Right renal pelvis (tissue), 4 donors: Measurements from ENCODE around the gene OSBPL10. TPM values are rescaled to one million over a fixed set of nuclear protein-coding genes. Genes with fewer than 3 reads are reported as not detected.
"Not testable (repeated sequence)": the region's sequence is repeated elsewhere in the genome, so short reads cannot be mapped to it uniquely, and the experiment has no call there.

Experiments used
- DNase-seq, 4 donors: peaks; one replicate each; pipeline ENCODE4 v3.0.0-alpha.2; 2013; ENCODE audit warnings: low read depth in 4 of 4, low spot score in 3 of 4, missing footprints in 1 of 4
- polyA plus RNA-seq, 4 donors: library from polyadenylated mRNA; unstranded; fragments of 120-200 nt; gene quantifications; one replicate each; pipeline ENCODE4 v1.2.1, GENCODE V29; 2013; ENCODE audit not compliant: insufficient read length in 4 of 4

OSBPL10 gene
- polyA plus RNA-seq, 4 donors: 20.0 to 21.8 (median 20.8) TPM

DNA sequence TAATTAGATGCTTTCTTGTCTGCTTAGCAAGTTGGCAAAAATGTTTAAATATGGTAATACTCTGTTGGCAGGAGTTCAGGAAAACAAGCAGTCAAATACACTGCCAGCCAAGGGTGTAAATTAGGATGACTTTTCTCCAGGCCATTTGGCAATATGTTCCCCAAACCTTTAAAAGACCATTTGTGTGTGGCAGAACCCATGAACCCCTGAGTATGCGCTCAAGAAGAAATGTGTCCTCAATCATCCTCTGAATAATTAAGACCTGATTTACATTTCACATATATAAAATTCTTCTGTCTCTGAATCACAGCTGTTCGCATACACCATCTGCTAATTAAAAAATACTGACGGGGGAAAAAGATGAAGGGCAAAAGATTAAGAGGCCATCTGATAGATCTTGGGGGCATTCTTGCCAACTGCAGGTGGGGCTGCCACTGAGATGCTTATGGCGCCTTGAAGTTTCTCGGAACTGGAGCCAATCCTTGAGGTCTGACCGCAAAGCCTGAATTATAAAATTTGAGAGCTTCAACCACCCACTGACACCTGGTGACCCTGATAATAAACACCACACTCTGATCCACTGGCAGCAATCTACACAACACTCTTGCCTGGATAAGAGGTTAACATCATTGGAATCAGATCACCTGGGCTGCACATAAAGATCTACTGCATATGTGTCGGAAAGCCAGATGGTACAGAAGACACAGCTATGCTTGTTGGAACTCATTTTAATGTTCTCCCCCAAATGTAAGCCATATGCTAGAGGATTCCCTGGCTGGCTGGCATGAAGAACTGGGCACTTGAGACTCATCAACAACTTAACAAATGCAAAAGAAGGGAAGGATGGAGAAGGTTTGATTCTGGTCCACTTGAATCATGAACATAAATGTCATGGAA, 190.6 kb downstream of the OSBPL10 start:
- DNase-seq: no peak

DNA sequence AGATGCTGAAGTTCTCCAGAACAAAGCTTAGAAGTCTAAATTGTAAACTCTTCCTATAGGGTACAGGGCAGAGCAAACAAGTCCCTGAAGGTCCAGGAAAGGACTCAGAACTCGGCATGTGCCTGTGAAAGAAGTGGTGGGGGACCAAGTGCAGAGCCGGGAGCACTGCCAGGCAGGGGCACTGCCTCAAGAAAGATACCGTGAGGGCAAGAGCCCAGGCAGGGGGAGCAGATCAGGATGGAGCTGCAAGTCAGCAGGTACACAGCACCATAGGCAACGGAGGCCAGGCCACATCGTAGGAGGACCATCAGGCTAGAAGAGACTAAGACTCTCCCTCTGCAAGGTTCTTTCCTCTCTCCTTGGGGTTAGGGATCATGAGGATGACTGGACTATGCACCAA, 191.6 kb downstream of the OSBPL10 start:
- no peak for DNase-seq

DNA sequence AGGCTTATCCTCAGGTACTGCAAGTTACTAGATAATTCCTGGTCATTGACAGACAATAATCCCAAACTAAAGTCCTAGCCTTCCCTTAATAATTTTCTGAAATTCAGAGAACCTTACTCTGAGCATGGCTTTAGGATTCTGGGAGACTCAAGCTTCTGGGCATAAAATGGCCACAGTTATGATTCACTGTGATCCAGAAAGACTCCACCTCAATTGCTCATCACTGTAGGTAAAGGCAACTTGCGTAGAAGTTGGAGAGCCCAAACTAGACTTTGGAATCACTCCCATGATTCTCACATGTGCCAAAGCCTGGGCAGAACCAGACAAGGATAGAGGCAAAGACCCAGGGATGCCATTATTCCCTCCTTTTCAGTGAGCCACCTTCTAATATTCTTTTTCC, 195.3 kb downstream of the OSBPL10 start:
- no peak for DNase-seq

DNA sequence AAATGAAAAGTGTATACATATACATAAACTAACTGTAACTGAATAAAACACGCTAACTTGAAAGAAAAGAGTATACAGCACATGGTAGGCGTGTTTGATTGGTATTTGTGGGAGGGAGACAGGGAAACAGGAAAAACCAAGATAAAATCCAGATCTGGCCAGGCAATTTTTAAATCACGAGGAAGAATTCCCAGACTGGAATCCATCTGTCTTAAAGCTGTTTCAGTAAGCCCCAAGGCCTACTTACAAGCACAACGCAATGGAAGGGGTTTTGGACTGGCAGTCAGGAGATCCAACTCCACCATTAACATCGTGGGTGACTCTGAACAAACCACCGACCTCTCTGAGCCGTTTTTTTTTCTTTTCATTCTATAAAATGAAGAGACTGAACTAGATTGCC, 195.8 kb downstream of the OSBPL10 start:
- no peak for DNase-seq

DNA sequence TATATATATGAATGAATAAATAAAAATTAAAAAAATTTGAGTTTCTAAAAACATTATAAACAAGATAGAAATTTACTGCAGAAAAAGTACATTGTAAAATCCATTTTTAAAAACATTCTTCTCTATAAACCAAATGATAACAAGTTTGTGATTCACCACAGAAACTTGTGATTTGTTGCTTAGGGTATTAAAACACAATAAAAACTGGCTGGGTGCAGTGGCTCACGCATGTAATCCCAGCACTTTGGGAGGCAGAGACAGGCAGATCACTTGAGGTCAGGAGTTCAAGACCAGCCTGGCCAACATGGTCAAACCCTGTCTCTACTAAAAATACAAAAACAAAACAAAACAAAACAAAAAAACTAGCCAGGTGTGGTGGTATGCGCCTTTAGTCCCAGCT, 197.2 kb downstream of the OSBPL10 start:
- not testable (repeated sequence) for DNase-seq

DNA sequence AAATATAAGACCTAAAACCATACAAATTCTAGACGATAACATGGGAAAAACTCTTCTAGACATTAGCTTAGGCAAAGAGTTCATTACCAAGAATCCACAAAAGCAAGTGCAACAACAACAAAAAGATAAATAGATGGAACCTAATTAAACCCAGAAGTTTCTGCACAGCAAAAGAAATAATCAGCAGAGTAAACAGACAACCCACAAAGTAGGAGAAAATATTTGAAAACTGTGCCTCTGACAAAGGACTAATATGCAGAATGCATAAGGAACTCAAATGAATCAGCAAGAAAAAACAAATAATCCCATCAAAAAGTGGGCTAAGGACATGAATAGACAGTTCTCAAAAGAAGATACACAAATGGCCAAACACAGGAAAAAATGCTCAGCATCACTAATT, 198.8 kb downstream of the OSBPL10 start:
- not testable (repeated sequence) for DNase-seq

DNA sequence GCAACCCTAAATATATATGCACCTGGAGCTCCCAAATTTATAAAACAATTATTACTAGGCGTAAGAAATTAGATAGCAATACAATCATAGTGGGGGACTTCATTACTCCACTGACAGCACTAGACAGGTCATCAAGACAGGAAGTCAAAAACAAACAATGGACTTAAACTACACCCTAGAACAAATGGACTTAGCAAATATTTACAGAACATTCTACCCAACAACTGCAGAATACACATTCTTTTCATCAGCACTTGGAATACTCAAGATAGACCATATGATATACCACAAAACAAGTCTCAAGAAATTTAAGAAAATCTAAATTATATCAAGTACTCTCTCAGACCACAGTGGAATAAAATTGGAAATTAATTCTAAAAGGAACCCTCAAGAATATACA, 201.5 kb downstream of the OSBPL10 start:
- no peak for DNase-seq

DNA sequence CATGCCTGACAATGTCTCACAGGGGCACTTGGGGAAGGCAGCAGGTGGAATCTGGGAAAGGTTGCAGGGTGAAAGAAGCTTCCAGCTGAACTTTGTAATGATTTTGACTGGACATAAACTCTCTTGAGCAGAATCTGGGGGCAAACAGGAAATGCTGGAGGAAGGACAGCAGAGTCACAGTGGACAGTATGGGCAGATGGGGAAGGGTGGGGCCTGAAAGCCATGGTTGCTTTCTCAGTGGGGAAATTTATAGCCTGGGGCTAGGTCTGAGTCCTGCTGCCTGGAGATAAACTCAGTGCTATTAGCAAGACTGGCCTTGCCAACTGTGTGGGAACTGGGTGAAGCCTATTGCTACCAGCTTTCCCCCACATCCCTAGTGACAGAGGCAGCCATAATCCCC, 203.2 kb downstream of the OSBPL10 start:
- no peak for DNase-seq

DNA sequence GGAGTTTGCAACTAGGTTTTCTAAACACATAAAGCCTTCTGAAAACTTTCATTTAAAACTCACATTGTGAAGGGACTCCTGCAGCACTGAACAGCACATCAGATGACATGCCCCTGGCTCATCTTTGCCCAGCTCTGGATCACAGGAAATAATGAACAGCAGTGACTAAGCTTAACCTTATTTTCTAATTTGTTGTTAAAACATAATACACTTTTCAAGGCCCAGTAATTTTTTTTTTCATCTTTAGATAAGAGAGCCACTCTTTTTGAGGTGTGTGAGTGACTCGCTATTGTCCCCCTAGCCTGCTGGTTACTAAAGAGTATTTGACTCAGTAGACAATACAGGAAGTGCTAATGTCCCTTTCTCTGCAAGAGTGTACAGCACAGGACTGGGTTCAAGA, 204.0 kb downstream of the OSBPL10 start:
- DNase-seq: no peak

DNA sequence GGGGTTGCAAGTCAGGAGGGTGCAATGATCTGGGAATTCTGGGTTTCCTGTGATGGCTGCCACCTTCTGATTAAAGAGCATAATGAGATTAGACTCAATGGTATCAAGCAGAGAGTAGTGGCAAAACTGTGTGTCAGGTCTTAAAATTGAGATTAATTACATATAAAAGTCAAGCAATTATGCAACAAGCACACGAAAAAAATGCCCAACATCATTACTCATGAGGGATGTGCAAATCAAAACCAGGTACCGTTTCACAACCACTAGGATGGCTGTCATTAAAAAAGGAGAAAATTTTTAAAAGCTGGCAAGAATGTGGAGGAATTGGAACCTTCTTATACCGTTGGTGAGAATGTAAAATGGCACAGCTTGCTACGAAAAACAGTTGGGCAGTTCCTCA, 205.0 kb downstream of the OSBPL10 start:
- DNase-seq: no peak

DNA sequence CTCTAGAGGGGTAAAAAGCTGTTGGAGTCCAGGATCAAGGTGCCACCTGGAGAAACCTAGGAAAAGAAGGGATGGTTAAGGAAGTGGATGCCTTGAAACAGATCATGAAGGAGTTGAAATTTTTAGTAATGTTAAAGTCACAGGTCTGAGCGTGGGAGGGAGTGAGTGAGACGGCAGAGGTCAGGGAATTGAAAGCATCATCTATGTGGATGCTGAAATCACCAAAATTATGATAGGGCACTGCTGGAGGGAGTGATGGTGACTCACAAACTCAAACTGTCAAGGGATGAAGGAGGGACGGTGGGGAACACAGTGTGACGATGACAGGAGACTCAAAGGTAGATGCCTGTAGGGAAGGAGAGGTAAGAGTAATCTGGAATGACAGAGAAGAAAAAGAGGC, 205.7 kb downstream of the OSBPL10 start:
- no peak for DNase-seq

DNA sequence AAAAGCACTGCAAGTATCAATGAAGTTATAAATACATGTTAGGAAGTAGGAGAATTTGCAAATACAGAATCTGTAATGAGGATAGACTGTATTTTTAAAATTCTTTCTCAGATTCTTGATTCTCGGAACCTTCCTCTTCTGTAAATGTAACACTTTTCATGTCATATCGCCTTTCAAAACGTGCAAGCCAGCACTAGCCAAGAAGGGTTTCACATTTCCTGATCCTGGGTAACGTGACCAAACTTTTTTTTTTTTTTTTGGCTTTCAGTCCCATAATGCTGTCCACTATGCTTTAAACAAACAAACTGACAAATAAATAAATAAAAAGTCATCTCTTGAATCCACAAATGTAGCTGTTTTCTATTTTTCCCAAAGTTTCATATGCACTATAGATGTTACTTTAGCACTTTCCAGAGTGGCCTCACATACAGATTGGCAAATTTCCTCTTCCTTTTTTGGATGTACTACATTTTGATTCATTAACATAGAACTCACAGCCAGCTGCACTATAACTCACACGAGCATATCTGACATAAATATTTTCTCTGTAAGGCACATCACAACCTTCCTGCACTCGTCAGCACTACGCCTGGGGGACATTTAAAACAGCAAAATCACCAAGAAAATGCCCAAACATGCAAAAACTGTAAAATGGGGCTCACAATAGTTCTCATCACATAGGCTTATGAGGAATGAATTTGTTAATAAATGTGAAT, 208.1 kb downstream of the OSBPL10 start:
- DNase-seq: no peak

DNA sequence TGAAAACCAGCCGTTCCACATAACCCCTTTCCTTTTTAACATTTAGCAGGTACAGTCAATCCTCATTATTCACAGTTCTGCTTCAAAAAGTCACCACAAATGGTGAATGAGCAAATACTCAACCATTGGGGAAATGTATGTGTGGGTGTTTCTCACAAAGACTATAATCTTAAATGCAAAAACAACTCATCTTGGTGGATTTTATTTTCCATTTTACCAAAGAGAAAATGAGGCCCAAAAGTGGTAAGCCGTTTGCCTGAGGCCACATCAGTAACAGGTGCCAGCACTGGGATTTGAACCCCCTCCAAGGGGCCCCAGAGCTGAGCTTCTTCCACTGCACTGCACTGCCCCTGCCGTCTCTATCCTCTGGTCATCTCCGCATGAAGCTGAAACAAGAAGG, 208.8 kb downstream of the OSBPL10 start:
- no peak for DNase-seq

DNA sequence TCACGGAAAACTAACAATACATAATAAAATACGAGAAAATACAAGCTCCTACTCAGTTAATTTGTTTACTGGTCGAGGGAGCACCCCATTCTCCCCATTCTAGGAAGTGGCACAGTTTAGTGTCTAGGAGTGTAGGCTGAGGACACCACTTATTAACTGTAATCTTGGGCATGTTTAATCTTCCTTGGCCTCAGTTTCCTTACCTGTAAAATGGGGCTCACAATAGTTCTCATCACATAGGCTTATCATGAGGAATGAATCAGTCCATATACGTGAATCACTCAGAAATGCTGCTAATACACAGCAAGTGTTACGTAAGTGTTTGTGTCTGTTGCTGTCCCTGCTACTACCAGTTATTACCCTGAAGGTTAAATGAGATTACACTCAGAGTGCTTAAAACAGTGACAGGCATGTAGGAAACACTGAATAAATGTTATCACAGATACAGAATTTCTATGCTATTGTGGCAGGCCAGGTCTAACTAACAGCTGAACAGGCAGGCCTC, 210.2 kb downstream of the OSBPL10 start:
- DNase-seq: no peak

DNA sequence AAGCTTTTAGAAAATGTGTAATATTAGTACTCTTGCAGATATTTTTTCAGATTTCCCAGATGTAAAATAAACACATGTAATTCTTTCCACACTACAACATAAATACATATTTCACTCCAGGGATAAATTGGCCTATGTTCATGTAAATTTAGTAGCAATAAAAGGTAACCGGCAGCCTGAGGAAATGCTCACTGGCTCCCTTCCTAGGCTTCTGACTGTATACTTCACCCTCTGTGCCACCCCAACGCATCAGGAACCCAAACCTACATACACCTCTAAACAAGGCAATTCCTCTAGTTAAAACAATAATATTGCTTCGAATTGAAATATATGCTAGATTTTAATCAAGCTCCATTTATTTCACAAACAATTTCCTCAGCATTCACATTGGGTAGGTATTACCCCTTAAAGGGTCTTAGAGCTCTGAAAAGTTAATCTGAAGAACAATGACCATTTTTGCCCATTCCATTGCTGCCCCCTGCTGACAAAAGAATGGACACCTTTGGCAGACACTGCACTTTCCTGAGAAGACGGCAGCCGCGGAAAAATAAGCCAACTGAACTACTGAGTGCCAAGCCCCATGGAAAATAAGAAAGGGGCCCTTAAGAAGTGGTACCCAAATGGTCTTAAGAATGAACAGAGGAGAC, 212.5 kb downstream of the OSBPL10 start:
- DNase-seq: peak; percentile 57 to 71 (median 67)

DNA sequence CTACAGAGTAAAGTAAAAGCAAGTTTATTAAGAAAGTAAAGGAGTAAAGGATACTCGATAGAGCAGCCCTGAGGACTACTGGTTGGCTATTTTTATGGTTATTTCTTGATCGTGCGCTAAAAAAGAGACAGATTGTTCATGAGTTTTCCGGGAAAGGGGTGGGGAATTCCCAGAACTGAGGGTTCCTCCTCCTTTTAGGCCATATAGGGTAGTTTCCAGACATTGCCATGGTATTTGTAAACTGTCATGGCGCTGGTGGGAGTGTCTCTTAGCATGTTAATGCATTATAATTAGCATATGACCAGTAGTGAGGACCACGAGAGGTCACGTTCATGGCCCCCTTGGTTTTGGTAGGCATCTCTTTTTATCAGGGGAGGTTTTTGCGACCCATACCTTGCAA, 213.1 kb downstream of the OSBPL10 start:
- no peak for DNase-seq

DNA sequence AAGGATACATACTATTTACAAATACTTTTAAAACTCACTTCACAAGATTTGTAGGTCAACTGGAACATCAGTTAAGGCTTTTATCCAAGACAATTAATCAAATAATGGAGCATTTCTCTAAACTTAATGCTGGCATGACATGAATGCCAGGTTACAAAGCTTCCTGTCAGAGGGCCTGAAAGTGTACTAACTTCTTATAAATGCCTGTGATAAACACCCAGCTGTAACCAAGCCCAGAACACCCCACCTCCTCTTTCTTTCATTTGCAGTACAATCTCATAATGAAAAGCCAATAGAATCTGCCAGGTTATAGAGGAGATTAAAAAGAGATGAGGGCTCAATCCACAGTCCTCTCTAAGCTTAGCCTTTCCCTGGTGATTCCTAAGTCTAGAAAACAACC, 214.4 kb downstream of the OSBPL10 start:
- no peak for DNase-seq

DNA sequence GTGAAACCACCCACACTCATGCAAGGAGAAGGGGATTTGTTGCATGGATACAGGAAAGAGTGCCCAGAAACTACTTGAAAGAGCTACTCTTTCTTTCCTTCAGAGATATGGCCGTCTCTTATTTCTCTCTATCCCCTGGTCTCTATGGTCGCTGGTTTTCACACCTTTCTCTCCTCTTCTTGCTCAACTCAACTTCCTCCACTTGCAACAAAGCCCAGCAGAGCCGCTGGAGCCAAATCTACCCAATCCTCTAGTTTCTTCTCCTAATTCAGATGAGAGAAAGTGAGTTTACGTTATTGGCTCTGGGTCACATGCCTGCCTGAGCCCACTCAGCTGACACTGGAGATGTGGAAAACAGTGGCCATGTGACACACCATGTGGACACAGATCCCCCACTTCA, 215.2 kb downstream of the OSBPL10 start:
- no peak for DNase-seq

DNA sequence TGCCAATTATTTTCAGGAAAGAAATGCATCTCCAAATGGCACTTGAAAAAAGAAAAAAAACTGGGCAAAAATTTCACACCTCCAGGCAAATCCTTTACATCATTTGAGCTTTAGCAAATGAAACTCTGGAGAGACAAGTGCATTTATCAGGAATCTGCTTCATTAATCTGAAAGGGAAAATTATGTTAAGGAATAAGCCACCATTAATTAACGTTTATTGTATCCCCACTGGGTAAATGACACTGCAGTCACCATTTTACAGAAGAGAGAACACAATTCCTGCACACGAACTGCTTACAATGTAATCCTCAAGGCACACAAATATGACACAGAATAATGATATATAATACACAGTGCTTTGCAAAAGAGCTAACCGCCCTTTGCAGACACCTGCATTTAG, 217.3 kb downstream of the OSBPL10 start:
- no peak for DNase-seq

DNA sequence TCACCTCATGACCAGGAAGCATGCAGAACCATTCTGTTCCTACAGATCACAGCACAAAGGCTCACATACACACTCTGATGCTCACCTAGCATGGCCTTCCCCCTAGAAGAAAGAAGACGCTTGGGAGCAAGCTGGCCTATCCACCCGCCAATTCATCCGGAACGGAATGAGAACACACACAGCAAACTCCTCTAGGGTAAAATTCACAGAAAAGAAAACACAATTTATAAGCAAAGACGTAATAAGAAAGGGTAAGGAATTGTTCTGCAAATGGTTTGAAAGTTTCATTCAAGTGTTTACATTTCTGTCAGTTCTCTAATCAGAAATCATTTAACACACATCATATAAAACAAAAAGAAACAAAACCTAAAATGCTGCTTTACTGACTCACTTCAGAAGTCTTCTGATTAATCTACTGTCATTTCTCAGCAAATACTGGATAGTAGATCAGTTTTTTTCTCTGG, 218.1 kb downstream of the OSBPL10 start:
- DNase-seq: peak in 2 of 4 donors; percentile 35 to 59

DNA sequence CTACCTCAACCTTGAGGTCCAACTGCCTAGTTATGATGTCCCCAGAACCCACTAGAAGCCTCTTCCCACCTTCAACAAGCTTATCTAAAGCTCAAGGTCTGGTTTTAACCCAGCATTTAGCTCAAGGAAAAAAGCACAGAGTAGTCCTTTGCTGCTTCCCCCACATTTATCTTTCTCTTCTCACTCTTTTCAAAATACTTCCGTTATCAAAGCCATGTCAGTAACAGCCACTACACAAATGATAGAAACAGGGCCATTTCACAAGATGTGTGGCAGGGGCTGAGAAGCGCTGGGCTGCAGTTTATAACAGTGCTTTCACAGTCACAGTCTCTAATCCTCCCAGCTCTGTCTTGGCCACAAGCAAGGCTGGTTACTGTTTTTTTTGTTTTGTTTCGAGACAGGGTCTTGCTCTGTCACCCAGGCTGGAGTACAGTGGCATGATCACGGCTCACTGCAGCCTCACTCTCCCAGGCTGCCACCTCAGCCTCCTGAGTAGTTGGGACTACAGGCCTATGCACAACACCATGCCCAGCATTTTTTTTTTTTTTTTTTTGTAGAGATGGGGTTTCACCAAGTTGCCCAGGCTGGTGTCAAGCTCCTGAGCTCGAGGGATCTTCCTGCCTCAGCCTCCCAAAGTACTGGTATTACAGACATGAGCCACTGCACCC, 218.8 kb downstream of the OSBPL10 start:
- no peak for DNase-seq
